GM18507 (cell line): ENCODE measurements around the gene TYK2.
"Not testable (repeated sequence)": the region's sequence is repeated elsewhere in the genome, so short reads cannot be mapped to it uniquely, and the experiment has no call there.

Source experiments
- DNase-seq: peaks from one replicate; pipeline ENCODE4 v3.0.0; 2011; ENCODE audit warnings: low read depth; ENCODE audit not compliant: insufficient read length; ENCODE audit errors: extremely low spot score
- FAIRE-seq: peaks from 2 replicates; lab custom pipeline; 2011; peaks lifted over from hg19 to GRCh38; lab: Jason Lieb, UNC

The TYK2 gene

GRCh38 chr19:10339380-10339960 lies 40.9 kb downstream of the TYK2 start, which contains the start of gene ICAM3:
ICAM3 (minus strand) TSS chr19:10339624; CDS start chr19:10339614, 10 bp downstream.
- DNase-seq (no peak), FAIRE-seq (peak; percentile 91)

GRCh38 chr19:10338940-10339339 lies 41.4 kb downstream of the TYK2 start:
- FAIRE-seq (no peak), DNase-seq (no peak)

DNA sequence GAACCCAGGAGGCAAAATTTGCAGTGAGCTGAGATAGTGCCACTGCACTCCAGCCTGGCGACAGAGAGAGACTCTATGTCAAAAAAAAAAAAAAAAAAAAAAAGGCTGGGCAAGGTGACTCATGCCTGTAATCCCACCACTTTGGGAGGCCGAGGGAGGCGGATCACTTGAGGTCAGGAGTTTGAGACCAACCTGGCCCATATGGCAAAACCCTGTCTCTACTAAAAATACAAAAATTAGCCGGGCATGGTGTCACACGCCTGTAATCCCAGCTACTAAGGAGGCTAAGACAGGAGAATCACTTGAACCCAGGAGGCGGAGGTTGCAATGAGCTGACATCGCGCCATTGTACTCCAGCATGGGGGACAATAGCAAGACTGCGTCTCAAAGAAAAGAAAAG lies 43.6 kb downstream of the TYK2 start:
- not testable (repeated sequence) for FAIRE-seq, DNase-seq

- FAIRE-seq, result no peak
Observed at GRCh38 chr19:10335352-10335985, 44.9 kb downstream of the TYK2 start.

GRCh38 chr19:10334588-10335351 lies 45.6 kb downstream of the TYK2 start:
- DNase-seq (no peak), FAIRE-seq (no peak)

More at GRCh38 chr19:10335352-10335985, 44.9 kb downstream of the TYK2 start:
- no peak for DNase-seq

DNA sequence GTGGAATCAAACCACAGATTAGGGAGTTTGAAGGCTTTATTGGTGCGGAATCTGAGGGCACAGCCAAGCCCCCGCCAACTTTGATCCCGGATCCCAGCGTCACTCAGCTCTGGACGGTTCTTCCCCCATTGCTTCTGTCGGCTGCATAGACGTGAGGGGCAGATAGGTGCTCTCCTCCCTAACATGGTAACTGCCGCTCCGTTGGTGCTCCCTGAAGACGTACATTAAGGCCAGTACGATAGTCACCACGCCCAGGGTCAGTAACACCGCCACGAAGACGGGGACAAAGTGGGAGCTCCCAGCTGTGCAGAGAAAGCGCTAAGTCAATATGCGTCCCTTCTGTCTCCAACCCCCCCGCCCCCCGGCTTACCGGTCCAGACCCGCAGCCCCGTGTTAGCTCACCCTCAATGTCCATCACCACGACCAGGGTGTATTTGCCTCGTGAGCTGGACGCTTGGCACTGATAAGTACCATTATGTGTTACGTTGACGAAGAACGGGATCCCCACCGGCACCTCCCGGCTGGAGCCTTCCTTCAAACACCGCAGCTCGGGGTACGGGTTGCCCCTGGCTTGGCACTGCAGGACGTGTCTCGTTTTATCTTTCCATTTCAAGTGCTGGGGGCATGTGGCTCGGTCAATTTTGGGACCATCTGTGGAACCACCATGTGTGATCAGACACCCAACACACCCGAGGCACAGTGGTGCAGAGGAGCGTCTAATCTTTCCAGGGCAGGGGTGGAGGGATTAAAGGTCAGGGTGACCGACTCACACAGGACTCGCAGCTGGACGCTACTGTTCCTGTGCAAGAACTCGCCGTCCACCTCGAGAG lies 46.4 kb downstream of the TYK2 start:
- FAIRE-seq (no peak), DNase-seq (no peak)

- FAIRE-seq, result peak; percentile 94
- peak; percentile 99 for DNase-seq
Observed at GRCh38 chr19:10332965-10333757, 47.2 kb downstream of the TYK2 start, which contains the start of gene RAVER1. RAVER1 (minus strand) TSS chr19:10333529; CDS start chr19:10333507, 22 bp downstream.

- DNase-seq, result no peak
- no peak for FAIRE-seq
Observed at GRCh38 chr19:10332158-10332964, 48.0 kb downstream of the TYK2 start.

GRCh38 chr19:10329555-10329954 lies 50.8 kb downstream of the TYK2 start:
- FAIRE-seq, result no peak
- no peak for DNase-seq

GRCh38 chr19:10328558-10329429 lies 51.6 kb downstream of the TYK2 start:
- FAIRE-seq (no peak), DNase-seq (no peak)

DNA sequence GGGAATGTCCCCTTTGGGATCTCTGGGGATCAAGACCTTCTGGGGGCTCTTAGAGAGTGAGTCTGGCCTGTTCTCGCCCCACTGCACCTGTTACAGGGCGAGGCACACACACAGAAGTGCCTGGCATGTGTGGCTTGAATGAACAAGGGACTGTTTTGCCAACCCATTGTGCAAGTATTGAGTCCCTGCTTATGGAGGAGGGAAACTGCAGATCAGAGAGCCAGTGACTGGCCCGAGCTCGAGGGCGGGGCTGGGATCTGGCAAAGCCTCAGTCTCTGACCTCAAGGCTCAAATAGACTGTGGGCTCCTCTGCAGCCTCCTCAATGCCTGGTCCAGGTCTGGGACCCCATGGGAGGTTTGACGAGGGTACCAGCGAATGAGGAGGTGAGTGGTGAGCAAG lies 52.6 kb downstream of the TYK2 start:
- FAIRE-seq, result no peak
- no peak for DNase-seq

- no peak for DNase-seq
- FAIRE-seq, result no peak
Observed at GRCh38 chr19:10325732-10326131, 54.6 kb downstream of the TYK2 start.

DNA sequence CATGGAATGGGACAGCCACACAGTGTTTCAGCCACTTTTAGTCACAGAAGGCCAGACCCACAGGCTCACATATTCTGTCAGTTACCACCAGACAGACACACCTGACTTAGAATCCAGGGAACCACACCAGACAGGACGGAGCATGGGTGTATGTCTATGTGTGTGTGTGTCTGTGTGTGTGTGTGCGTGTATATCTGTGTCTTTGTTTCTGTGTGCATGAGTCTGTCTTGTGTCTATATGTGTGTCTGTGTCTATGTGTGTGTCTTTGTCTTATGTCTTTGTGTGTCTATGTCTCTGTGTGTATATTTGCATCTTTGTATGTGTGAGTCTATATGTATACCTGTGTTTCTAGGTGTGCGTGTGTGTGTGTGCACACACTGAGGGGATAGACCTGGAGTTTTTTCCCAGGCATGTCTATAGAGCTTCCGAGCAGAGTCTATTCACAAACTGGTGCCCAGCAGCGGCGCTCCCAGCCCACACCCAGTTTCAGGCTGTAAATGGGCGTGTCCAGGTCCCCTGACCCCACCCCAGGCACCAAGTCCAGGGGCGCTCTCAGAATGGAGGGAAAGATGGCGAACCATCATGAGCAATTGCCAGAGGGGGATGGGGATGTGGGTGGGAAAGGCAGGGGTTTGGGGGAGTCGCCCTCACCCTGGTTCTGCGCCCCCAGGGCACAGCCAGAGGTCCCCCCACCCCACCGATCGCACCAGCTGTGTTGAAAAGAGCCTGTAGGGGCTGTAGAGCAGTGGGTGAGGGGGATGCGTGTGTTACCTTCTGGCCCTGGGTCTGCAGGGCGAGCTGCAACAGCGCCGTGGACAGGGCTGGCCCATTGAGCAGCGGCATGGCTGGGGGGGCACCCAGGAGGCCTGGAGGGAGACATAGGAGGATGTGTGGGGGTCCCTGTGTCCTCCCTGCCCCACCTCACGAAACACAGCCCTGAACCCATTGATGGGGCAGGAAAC lies 58.2 kb downstream of the TYK2 start:
- FAIRE-seq, result no peak

DNA sequence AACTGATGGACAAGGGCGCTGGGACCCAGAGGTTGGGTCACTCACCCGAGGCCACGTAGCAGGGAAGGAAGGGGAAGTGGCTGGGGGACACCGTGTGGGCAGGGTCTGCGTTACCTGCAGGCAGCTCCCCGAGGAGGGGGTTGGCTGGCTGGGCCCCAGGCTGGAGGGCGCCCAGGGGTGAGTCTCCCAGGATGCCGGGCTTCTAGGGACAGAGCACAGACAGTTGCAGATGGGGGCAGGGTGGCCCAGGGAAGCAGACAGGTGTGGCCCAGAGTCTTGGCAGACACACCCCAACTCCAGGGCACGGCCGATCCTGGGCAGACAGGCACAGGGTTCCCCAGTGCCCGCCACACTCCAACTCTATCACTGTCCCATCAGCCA lies 59.0 kb downstream of the TYK2 start:
- DNase-seq (no peak), FAIRE-seq (no peak)

More for the DNA sequence above, 58.2 kb downstream of the TYK2 start:
- no peak for DNase-seq

GRCh38 chr19:10320602-10321416 lies 59.6 kb downstream of the TYK2 start:
- no peak for DNase-seq
- no peak for FAIRE-seq
